ENCODE results near the gene SLC30A4.
"Not testable (repeated sequence)": the region's sequence is repeated elsewhere in the genome, so short reads cannot be mapped to it uniquely, and the experiment has no call there.

The SLC30A4 gene, protein sequence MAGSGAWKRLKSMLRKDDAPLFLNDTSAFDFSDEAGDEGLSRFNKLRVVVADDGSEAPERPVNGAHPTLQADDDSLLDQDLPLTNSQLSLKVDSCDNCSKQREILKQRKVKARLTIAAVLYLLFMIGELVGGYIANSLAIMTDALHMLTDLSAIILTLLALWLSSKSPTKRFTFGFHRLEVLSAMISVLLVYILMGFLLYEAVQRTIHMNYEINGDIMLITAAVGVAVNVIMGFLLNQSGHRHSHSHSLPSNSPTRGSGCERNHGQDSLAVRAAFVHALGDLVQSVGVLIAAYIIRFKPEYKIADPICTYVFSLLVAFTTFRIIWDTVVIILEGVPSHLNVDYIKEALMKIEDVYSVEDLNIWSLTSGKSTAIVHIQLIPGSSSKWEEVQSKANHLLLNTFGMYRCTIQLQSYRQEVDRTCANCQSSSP

DNA sequence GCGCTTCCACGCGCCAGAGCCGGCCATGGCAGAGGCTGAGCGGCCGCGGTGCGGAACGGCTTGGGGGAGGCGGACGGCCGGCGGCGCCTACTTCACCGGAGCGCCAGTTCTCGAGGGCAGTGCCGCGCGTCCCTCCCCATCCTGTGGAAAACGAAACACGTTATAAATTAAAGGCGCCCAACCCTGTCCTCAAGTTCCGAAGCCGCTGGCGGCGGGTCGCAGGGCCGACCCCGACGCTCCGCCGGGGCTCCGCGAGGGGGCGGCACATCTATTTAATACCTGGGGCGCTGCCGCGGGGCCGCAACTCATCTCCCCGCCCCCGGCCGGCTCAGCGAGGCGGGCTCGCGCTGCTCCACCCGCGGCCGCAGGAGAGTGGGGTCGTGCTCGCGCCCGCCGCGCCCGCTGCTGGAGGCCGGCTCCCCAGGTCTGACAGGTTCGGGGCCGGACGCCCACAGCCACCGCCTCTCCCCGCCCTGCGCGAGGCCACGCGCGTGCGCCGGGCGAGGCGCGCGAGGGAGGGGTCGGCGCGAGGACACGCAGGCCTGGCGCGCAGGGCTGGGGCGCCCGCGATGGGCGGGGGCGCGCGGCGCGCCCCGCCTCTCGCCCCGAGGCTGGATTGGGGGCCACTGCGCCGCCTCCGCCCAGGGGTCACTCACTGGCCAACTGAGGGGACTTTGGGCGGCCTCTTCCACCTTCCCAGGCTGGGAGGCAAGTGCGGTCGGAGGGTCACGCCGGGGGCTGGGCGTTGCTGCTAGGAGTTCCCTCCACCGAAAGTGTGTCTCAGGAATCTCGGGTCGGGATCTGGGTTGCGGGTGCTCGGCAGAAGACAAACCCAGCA lies at the start of gene SLC30A4:
TSS of gene SLC30A4 (minus strand) at position 428 of the 838 bp plus-strand sequence. CDS start at position 27, 401 bp downstream.
- DNase-seq (ENCODE audit: low spot score) = peak; percentile 59

DNA sequence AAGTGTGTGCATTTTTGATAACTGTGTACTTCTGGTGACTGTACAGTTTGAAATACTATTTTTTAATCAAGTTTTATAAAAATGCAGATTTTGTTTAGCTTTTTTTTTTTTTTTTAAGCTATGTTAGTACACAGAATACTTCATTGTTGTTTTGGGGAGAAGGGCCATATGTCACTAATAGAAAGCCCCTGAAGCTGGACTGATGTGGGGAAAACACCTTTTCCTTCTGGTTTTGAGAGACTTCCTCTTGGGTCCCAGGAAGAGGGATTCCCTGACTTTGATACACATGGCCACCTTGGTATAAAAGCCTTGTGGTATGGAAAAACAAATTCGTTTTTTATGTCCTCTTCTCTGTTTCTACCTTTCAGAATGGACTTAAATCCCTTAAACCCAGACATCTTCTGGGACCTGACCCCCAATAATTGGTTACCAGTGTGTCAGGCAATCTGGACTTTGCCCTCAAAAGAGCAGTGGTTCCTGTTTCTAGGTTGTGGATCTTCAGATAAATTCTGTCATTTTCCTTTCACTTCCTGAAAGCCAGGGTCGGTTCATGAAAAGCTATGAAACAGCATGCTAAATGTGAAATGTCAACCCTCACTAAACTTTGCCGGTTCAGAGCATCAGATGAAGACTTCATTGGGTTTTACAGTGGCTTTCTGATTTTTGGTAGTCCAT lies 33.5 kb upstream of the SLC30A4 start:
- DNase-seq (ENCODE audit: low spot score) = no peak

DNA sequence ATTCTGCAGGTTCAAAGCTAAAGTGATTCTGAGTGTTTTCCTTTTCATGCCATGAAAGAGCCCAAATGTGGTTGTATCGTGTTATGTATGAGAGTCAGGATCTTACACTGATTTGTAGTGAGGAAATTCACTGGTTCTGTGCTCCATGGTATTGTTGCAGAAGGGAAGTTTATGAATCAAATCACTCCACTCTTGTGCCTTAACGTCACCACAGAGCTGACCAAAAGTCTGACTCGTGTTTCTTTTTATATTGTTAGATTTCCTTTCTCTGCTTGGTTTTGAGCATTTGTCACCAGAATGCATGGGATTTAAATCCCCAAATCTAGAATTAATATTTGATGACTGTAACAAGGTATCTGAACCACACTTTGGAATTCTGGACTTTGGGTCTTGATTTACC lies 29.1 kb upstream of the SLC30A4 start:
- no peak for DNase-seq (ENCODE audit: low spot score)

DNA sequence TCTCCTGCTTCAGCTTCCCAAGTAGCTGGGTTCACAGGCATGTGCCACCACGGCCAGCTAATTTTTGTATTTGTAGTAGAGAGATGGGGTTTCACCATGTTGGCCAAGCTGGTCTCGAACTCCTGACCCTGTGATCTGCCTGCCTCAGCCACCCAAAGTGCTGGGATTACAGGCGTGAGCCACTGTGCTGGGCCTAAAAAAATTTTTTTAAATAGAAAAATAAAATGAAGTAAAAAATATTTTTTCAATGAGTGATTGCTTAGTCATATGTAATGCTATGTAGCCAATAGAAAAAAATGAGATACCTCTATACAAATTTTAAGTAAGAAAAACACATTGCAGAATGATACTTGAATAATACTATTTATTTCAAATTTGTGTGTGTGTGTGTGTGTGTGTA lies 27.9 kb upstream of the SLC30A4 start:
- DNase-seq (ENCODE audit: low spot score) = no peak

DNA sequence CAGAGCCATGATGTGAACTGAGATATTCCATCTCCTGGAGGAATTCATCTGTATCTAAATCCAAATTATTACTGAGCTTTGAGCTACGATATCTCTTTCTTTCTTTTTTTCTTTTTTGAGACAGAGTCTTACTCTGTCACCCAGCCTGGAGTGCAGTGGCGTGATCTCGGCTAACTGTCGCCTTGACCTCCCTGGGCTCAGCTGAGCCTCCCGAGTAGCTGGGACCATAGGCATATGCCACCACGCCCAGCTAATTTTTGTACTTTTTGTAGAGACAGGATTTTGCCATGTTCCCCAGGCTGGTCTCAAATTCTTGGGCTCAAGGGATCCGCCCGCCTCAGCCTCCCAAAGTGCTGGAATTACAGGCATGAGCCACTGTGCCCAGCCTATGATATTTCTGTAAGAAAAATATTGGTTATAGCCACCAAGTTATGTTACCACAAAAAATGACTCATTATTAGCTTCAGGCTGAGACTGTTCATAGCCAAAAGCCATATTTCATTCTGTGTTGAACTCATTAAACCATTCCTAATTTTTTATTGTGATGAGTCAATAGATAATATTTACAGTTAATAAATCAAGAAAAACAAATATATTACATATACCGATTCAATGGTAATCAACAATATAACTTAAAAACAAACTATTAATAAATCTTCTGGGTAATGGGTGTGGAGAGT lies 27.1 kb upstream of the SLC30A4 start:
- no peak for DNase-seq (ENCODE audit: low spot score)

DNA sequence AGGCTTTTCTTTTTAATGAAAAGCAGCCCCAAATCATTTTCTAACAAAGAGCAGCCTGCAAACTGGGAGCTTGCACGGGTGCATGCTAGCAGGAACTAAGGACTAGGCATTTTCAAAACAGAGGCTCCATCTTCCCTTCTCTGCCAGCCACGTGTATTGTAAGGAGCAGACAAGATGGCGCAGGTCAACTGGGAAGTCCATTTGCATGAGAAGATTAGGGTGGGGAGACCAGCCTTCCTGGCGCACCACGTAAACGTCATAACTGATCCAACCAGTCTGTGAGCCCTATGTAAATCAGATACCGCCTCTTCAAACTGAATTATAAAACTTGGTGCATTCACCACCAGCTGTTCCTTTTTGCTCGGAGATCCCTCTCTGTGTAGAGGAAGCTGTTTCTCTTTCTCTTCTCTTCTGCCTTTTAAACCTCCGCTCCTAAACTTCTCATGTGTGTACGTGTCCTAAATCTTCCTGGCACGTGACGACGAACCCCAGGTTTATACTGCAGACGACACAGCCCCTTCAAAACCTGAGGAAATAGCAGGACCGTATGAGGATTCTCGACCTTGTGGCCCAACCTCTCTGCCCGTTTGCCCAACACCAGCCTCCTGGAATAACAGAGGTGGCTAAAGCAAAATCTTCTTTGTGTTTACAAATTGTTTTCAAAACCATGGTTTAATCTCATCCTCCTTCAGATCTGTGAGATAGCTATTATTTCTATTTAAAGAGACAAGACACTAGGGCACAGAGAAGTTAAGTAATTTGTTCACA lies 26.4 kb upstream of the SLC30A4 start:
- DNase-seq (ENCODE audit: low spot score) = no peak

DNA sequence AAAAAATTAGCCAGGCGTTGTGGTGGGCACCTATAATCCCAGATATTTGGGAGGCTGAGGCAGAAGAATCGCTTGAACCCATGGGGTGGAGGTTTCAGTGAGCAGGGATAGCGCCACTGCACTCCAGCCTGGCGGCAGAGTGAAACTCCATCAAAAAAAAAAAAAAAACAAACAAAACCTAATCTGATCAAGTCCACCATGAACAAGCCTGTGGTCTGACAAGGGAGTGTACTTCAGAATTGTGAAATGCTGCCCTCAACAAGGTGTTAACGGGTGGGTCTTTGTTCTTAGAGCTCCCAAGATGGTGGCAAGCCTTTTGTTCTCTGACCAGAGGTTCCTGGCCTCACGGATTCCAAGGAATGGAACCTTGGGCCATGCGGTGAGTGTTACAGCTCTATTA lies 24.2 kb upstream of the SLC30A4 start:
- no peak for DNase-seq (ENCODE audit: low spot score)

DNA sequence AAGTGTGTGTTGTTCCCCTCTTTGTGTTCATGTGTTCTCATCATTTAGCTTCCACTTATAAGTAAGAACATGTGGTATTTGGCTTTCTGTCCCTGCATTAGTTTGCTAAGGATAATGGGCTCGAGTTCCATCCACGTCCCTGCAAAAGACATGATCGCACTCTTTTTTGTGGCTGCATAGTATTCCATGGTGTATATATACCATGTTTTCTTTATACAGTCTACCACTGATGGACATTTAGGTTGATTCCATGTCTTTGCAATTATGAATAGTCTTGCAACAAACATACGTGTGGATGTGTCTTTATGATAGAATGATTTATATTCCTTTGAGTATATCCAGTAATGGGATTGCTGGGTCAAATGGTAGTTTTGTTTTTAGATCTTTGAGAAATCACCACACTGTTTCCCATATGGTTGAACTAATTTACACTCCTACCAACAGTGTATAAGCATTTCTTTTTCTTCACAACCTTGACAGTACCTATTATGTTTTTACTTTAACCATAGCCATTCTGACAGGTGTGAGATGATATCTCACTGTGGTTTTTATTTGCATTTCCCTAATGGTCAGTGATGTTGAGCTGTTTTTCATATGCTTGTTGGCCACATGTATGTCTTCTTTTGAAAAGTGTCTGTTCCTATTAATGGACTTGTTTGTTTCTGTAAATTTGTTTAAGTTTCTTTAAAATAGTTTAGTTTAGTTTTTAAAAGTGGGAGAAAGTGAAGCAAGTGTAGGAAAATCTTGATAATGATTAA lies 21.9 kb upstream of the SLC30A4 start:
- DNase-seq (ENCODE audit: low spot score) = no peak

DNA sequence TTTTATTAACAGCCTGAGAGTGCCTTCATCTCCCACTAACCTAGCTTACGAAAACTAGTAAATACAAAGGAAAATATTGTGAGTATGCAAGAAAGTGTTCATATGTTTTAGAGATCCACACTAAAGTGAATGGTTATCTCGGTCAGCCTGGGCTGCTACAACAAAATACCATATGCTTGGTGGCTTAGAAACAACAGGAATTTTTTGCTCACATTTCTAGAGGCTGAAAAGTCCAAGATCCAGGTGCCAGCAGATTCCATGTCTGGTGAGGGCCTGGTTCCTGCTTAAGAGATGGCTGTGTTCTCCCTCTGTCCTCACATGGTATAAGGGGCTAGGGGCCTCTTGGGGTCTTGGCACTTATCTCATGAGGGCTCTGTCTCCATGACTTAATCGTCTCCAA lies 20.5 kb upstream of the SLC30A4 start:
- DNase-seq (ENCODE audit: low spot score) = no peak

DNA sequence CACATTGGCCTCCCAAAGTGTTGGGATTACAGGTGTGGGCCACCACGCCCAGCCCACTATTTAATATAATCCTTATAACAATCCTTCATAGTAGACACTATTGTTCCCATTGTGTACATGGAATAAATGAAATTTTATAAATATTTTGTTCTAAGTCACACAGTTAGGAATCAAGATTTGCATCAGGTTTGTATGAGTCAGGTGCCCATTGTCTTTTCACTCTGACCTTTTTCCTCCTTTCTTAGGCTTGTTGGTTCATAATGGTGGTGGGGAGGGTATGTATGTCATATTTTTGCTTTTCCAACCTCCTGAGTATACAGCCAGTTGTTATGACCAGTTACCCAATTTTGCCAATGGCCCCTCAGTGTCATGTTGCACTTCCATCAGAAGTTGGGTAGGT lies 18.0 kb upstream of the SLC30A4 start:
- DNase-seq (ENCODE audit: low spot score) = no peak

DNA sequence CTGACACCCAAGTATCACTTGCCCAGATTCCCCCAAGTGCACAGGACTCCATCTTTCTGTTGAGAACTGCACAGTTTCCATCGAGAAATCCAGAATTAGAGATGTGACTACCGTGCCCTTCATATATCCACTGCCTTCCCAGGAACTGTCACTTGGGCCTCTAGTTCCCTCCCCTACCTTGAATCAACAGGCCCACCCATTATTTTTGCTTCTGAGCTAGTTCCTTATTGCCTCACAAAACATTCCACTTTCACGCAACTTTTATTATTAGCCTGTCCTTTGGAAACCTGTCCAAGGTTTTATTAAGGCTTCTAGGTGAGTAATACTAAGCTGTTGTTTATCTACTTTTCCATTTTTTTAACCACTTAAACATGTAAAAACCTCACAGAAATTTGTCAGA lies 17.1 kb upstream of the SLC30A4 start:
- DNase-seq (ENCODE audit: low spot score) = no peak

DNA sequence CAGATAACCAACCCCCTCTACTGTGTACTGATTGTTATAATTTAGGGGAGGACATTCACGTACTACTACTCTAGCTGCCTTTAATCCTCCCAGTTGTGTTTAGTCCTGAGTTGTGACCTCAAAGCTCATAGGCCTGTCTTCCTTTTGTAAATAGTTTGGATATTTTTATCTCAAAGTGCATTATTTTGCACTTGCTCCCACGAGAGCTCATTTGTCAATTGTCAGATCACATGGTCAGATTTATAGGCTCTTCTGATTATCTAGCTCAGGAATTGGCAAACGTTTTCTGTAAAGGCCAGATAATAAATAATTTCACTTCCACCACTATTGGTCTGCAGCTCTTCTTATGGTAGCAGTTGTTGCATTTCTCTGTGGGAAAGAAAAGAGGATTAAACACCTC lies 14.4 kb upstream of the SLC30A4 start:
- no peak for DNase-seq (ENCODE audit: low spot score)

DNA sequence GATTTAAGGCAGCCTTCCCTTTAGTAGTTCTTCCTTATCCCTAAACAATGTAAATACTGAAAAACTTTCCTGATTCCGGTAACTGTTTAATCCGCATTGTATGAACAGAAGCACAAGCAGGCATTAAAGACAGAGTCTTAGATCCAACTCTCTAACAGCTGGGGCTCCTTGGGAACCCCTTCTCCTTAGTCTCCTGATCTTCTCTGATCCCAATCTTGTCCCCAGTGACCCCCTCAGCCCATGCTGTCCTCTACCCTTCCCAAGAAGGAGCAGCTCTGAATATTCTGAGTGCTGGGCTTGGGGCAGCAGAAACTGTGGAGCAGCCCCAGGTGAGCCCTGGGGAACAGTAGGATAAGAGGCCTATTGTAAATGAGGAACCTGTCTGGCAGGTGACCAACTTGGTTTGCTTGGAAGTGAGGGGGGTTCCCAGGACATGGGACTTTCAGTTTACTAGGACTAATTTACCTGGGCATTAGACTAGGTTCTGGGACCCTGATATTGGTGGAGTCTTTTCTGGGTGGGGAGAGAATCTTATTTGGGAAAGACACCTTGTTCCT lies 13.0 kb upstream of the SLC30A4 start:
- no peak for DNase-seq (ENCODE audit: low spot score)

DNA sequence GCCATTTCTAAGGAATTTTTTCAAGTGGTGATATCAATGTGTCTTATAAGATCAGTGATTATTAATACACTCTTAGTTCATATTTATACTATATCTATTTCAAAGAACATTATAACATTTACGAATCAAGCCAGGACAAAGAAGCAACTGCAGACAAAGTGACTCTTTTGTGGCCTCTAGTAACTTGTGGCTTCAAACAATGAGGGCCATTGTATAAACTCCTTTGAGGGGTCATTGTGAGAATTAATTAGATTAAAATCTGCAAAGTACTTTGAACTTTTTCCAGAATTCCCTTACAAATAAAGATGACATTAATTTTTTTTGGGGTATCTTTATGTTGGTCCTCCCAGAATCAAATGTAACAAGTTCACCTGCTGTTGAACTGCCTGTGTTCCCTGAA lies 12.3 kb upstream of the SLC30A4 start:
- no peak for DNase-seq (ENCODE audit: low spot score)

DNA sequence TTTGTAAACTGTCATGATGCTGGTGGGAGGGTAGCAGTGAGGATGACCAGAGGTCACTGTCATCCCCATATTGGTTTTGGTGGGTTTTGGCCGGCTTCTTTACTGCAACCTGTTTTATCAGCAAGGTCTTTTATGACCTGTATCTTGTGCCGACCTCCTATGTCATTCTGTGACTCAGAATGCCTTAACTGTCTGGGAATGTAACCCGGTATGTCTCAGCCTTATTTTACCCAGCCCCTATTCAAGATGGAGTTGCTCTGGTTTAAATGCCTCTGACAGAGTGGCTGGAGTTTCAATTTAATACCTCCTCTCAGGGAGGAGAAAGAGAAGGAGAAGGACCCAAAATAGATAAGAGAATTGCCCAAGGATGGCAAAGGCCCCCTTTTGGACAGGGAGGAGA lies 10.3 kb upstream of the SLC30A4 start:
- not testable (repeated sequence) for DNase-seq (ENCODE audit: low spot score)

DNA sequence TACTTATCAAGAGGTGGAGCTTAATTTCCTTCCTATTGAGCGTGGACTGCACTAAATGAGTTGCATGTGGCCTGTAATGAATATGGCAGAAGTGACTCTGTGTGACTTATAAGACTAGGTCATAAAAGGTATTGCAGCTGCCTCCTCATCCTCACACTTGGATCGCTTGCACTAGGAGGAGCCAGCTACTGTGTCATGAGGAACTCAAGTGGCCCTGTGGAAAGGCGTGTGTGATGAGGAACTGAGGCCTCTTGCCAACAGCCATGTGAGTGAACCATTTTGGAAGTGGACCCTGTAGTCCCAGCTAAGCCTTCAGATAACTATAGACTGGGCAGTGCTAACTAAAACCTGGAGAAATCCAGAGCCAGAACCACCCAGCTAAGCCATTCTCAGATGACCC lies 7.1 kb upstream of the SLC30A4 start:
- no peak for DNase-seq (ENCODE audit: low spot score)

DNA sequence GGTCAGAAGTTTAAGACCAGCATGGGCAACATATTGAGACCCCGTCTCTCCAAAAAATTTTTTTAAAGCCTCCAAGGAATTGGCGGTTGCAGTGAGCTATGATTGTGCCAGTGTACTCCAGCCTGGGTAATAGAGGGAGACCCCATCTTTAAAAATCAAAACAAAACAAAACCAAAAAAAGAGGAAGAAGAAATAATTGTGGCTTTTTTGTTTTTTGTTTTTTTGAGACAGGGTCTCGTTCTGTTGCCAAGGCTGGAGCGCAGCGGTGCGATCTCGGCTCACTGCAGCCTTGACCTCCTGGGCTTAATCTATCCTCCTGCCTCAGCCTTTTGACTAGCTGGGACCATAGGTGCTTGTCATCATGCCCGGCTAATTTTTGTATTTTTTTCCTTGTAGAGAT lies 4.5 kb upstream of the SLC30A4 start:
- no peak for DNase-seq (ENCODE audit: low spot score)

DNA sequence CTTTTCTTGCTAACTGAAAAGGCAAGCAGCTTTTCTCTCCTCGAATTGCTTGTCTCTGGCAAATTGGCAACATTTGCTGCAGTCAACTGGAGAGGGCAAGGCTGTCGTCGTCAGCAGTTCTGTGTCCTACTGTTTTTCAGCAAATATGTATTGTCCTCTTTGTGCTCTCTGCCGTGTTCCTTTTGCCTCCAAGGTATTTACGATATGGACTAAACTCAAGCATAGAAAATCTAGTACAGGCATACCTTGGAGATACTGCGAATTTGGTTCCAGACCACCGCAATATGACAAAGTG lies 558 bp upstream of the SLC30A4 start:
- no peak for DNase-seq (ENCODE audit: low spot score)

DNA sequence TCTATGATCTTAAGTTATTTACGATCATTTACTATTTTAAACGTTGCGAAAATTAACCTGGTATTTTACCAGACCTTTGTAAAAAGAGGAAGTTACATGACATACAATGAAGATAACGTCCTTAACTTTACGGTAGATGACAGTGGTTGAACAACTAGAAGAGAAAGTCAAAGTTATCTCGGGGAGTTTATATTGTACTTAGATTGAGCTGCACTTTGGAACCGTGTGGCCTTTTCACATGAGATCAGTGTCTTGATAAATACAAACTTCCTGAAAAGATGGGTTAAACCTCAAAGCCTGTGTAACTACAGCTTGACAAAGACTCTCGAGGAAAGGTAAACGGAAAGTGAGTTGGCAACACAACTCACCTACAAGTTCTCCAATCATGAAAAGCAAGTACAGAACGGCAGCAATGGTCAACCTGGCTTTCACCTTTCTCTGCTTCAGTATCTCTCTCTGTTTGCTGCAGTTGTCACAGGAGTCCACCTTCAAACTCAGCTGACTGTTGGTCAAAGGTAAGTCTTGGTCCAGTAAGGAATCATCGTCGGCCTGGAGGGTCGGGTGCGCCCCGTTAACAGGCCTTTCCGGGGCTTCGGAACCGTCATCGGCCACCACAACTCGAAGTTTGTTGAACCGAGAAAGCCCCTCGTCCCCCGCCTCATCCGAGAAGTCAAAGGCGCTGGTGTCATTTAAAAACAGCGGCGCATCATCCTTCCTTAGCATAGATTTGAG lies 793 bp downstream of the SLC30A4 start:
- peak; percentile 1 for DNase-seq (ENCODE audit: low spot score)

DNA sequence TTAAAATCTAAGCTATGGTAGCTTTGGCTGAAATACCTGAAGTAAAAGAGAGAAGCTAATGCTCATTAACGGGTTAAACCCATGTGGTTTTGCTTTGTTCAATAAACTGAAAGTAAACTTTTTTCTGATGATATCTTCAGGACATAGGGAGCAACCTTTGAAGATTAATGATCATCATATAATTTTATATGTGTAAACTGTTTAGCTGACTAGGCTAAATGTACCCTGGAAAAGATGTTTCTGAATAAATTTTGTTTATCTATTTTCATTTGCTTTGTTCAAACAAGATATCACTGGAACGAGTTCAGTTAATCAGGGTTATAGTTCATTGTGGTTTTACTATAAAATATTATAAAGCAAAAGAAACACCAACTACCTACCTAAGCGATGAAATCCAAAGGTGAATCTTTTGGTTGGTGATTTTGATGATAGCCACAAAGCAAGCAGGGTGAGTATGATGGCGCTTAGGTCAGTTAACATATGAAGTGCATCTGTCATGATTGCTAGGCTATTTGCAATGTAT lies 11.7 kb downstream of the SLC30A4 start:
- no peak for DNase-seq (ENCODE audit: low spot score)
